SK-N-DZ (cell line): ENCODE measurements around the gene ASS1.
"Not testable (repeated sequence)": the region's sequence is repeated elsewhere in the genome, so short reads cannot be mapped to it uniquely, and the experiment has no call there.

Experiments used
- DNase-seq: peaks from one replicate; pipeline ENCODE4 v3.0.0-alpha.2; 2015; ENCODE audit warnings: low spot score

ASS1 gene

DNA sequence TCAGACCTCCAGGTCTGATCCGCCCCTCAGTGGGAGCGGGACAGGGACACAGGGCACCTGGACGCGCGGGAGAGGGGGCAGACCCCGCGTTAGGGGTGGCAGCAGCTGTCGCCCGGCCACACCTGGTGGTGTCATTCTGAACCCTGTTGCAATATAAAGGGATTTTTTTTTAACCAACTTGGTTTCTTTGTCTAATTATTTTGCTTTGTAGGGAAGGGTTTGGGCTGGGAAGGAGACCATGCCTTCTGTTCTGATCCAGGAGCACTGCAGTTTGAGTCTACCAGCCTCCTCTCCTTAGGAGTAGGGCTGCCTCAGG lies 10.9 kb upstream of the ASS1 start:
- DNase-seq = no peak

DNA sequence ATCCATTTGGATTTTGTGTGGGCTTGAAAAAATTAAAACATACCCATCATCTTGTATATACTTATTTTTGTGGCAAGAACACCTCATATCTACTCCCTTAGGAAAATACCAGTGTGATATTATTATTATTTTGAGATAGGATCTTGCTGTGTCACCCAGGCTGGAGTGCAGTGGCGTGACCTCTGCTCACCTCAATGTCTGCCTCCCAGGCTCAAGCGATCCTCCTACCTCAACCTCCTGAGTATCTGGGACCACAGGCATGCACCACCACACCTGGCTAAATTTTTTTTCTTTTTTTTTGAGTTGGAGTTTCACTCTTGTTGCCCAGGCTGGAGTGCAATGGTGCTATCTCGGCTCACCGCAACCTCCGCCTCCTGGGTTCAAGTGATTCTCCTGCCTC lies 10.1 kb upstream of the ASS1 start:
- not testable (repeated sequence) for DNase-seq

DNA sequence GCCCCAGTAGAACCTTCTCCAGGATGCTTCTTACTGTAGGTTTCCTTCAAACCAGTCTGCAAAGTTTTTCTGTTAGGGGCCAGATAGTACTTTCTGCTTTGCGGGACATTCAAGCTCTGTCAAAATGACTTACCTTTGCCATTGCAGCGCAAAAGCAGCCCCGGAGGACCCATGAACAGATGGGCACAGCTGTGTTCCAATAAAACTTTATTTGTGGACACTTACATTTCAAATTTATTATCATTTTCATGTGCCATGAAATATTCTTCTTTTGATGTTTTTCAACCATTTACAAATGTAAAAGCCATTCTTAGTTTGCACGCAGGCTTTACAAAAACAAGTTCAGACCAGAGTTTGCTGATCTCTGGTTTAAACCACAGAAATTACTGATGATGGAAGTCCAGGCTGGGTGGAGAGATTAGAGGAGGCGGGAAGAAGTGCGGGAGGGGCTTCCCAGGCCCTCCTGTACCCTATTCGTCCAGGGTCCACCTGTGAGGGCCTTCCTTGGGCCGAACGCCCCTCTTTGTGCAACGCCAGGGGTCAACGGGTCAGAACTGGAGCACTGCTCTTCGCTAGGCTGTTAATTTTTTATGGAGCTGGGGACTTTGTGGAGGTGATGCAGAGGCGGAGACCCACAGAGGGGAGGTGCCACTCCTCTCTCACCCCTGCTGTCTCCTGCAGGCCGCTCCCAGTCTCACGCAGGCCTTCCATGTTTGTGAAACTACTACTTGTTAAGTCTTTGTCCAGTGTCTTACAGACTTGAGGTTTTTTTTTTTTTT lies 7.6 kb upstream of the ASS1 start:
- no peak for DNase-seq

DNA sequence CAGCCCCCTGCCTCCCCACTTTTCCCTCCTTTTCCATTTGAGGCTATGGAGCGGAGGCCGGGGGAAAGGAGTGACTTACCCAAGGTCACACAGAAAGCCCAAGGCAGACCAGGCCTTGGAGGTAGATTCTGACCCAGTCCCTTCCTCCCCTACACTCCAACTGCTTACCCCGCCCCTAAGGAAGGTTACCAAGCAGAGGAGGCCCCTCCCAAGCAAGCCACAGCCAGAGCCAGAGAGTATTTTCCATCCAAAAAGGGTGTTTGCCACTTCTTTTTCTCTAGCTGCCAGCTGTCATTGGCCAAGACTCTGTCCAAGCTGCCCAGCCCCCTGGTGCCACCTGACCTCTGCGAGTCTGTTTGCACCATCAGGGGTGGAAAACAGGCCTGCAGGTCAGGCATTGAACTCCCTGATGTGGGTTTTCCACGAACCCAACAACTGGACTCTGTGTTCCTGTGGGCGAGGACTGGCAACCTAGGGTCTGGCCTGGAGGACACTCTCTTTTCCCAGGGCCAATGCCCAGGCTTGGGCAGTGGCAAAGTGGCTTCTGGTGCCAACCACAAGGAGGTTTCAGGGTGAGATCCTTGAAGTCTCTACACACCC lies 6.3 kb upstream of the ASS1 start:
- DNase-seq = no peak

DNA sequence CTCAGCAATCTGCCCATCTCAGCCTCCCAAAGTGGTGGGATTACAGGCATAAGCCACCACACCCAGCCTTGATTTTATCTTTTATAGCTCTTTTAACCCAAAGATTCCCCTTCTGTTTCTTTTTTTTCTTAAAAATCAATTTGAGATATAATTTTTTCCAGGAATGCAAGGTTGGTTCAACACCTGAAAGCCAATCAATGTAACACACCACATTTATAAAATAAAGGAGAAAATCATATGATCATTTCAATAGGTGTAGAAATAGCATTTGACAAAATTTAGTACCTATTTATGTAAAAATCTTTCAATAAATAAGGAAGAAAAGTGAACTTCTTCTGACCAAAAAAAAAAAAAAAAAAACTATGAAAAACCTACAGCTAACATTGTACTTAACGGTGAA lies 3.7 kb upstream of the ASS1 start:
- DNase-seq = no peak

DNA sequence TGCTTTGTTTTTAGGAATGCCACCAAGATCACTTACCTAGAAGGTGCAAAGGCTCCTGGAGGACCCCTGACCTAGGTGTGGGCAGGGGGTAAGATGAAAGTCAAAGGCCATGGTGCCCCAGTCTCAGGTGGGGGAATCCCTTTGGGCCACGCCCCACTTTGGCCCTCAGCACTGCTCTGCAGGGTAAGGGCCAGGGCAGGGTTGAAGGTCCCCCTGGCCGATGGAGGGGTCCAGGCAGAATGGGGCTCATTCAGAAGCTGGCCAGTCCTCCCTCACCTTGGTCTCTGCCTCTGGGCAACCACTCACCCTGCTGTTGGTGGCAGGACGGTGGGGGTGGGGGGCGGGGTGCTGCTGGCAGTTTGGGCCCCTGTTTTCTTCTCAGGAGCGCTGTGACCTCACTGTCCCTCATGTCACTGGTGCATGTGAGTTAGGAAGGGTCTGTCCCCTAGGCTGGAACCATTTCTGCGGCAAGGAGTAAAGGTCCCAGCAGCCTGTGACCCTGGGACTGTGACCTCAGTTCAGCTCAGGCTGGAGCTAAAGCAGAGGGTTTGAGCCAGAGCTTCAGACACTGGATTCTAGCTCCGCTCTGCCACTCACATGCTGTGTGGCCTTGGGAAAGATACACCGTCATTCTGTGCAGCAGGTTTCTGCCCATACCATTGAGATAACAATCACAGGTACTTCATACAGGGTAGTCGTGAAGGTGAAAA lies 1.9 kb upstream of the ASS1 start:
- DNase-seq = no peak

DNA sequence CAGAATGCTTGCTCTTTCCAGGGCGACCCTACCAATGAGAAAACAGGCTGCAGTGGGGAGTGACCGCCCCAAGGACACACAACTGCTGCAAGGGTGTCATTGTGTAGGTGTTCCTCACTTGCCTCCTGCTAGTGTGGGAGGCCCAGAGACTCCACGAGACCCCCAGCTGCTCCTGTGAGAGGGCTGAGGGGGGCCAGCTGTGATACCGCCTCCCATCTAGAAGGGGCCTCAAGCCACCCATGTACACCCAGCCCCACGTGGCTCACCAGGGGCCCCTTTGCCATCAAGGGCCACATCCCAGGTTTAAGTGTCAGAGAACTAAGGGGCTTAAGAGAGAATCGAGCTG lies 1.3 kb upstream of the ASS1 start:
- DNase-seq = no peak

DNA sequence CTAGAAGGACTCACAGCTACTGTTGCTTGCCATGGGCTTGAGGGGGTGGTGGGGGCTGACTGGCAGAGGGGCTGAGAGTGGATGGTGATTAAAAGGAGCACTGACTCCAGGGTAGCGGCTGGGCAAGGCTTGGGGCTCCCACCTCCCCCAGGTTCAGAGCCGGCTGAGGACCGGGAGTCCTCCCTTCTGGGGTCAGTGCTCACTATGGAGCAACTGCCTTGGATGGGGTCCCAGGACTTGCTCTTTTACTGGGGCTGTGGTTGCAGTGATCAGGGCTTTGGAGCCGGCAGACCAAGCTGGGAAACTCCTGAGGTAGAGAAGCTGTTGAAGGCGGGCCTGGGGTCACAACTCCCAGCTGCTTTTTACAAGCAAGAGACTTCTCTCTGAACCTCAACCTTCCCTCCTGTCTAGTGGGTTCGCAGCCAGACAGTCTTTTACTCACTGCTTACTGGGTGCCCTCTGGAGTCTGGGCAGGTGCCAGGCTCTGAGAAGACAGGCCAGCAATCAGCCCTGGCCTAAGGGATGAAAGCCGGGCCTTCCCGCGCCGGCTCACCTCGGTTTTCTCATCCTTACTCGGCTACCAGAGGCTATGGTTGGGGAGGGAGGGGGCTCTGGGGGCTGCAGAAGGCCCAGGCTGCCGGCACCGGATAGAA lies 795 bp upstream of the ASS1 start:
- no peak for DNase-seq

DNA sequence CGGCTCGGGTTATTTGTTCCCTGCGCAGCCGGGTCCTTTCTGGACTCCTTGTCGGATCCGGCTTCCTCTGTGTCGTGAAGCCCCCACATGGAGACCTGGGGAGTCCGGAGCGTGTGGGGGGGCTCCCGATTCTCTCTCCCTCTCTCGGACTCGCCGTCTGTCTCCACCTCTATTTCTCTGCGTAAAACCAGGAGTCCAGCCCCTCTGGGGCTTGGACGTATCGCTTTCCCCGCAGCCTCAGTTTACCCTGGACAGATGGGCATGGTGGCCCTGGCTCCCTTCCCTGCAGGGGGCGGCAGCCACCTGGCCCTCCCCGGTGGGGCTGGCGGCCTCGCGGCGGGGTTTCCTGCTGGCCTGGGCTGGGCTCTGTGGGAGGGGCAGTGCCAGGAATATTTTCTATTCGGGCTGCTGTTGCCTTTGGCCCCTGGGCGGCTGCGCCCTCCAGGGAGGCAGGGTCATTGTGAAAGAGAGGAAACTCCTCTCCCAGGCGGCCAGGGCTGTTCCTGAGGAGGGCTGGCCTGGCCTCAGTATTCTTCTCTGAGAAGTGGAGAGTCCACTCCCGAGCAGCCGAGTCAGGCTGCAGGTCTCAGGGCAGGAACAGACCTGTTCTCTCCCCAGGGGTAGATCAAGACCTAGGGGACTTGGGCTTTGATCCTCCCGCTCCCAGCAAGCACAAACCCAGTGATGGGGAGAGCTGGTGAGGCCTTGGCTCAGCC lies 665 bp downstream of the ASS1 start:
- no peak for DNase-seq

DNA sequence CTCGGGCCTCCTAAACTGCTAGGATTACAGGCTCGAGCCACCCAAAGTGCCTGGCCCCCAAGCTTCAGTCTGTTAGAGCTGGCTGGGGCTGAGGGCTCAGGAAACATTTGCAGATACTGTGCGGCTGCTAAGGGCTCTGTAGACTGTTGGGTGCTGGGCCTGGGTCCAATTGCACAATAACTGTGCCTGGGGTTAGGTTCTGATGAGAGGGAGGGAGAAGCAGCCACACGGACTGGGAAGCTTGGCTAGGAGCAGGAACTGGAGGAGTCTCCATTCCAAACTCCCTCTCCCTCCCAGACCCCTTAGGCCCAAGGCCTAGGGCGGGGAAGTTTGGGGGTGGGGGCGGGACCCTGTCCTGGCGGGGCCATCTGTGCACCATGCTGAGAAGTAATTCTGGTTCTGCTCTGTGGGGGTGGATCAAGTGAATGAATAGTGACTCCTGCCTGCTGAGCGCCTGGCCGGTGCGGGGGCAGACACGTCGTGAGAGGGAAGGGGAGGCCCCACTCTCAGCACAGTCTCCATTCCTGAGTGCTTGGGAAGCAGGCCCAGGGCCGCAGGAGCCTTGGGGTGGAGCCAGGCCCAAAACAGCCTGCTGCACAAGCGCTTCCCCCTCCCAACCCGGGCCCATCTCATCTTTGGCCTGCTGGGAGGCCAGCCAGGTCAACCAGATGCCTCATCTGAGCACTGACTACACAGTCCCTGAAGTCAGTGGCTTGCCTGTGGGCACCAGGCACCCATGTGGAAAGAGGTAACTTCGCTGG lies 1.5 kb downstream of the ASS1 start:
- DNase-seq = peak; percentile 56

DNA sequence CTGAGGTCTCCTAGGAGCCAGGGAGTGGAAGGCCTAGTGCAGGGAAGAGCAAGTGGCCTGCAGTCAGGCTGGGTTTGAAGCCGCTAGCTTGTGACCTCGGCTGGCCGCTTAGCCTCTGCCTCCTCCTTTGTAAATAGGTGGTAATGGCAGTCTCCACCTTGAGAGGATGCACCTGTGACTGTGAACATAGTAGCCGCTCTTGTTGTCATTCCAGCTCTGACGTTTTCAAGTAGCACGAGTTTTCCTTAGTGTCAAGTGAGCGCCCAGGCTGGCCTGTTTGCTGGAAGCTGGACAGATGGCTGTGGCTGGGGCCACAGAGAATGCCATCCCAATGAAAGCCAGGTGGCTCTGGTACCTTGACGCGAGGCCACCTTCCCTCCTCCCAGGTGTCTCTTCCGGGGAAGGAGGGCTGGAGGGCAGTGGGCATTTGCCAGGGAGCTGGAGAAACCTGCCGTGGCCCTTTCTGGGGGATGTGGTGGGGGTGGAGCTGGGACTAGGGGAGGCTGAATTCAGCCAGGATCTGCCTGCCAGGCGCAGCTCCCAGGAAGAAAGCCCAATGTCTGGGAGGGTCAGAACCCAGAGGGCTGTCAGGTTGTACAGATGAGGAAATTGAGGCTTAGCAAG lies 2.5 kb downstream of the ASS1 start:
- no peak for DNase-seq

DNA sequence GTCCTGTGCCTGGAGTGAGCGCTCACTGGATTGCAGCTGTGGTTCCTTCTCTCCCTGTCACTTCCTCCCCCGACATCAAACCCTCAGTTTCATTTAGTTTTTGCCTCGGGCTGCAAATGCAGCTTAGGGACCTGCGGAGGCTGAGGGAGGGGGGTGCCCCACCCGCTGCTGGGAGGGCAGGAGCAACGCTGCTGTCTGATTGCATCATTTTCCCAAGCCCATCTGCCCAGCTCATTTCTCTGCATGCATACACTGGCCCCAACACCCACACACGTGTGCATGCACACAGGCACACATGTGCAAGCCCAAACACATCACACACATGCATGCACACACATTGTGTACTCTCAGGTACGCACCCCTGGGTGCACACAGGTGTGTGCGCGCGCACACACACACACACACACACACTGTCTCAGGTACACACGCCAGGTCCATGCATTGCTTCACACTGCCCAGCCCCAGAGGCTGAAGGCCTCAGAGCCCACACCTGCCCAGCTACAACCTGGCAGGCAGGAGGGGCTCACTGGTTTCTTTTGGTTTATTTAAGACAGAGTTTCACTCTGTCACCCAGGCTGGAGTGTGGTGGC lies 3.4 kb downstream of the ASS1 start:
- no peak for DNase-seq

DNA sequence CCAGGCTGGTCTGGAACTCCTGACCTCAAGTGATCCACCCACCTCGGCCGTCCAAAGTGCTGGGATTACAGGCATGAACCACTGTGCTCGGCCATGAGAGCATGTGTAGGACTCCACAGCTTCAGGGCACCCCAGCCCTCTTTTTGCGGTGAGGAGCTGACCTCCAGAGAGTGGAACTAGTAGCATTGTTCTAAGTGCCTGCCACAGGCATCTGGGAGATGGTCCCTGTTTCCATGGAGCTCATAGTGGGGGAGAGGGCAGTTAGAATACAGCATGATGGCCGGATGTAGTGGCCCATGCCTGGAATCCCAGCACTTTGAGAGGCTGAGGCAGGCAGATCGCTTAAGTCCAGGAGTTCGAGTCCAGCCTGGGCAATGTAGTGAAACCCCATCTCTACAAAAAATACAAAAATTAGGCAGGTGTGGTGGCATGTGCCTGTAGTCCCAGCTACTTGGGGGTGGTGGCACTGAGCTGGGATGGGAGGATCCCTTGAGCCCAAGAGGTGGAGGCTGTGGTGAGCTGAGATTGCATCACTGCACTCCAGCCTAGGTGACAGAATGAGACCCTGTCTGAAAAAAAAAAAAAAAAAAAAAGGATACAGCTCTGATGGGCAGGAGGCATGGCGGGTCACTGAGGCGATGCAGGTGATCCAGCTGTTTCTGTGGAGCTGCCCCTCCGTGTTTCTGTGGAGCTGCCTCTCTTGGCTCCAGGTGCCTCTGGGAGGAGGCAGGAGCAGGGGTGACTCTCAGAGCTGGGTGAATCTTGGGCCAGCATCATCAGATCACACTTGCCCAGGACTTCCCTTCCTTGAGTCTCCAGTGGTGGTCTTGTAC lies 4.2 kb downstream of the ASS1 start:
- DNase-seq = no peak

DNA sequence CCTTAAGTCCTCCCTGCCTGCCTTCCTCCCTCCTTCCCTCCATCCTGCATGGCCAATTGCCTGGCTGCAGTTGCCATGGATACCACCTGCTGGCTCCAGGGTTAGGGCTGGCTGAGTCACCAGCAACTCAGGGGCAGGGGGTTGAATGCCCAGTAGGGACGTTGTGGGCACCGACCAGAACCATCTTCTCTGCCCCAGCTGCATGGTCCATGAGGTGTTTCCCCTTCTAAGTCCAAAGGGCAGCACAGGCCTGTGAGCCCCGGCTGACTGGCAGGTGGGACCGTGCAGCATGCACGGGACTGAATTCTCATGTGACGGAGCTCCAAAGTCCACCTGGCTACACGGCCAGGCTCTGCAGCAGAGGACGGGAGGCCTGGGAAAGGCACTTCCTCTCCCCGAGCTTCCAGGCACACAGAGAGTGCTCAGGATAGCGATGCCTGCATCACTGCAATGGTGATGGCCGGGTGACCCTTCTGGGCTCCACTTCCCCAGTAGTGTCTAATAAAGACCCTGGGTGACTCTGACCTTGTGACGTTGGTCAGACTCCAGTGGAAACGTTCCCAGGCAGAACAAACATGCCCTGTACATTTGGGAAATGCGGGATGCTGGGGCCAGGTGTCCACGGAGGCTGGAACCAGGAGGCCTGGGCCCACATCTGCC lies 5.7 kb downstream of the ASS1 start:
- no peak for DNase-seq

DNA sequence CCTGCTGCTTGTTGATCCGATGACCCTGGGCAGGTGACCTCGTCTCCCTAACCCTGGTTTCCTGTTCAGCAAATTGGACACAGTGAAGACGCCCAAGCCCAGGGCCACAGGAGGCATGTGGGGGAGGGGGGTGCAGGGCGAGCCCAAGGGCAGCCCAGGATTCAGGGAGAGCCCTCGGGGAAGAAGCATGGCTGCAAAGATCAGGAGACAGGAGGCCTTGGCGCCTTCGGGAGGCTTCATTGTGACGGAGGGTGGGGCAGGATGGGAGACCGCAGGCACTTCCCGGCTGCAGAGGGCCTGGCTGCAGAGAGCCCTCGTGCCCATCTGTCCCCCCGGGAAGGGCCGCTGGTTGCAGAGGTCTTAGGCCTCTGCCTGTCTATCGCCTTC lies 6.2 kb downstream of the ASS1 start:
- DNase-seq = no peak

DNA sequence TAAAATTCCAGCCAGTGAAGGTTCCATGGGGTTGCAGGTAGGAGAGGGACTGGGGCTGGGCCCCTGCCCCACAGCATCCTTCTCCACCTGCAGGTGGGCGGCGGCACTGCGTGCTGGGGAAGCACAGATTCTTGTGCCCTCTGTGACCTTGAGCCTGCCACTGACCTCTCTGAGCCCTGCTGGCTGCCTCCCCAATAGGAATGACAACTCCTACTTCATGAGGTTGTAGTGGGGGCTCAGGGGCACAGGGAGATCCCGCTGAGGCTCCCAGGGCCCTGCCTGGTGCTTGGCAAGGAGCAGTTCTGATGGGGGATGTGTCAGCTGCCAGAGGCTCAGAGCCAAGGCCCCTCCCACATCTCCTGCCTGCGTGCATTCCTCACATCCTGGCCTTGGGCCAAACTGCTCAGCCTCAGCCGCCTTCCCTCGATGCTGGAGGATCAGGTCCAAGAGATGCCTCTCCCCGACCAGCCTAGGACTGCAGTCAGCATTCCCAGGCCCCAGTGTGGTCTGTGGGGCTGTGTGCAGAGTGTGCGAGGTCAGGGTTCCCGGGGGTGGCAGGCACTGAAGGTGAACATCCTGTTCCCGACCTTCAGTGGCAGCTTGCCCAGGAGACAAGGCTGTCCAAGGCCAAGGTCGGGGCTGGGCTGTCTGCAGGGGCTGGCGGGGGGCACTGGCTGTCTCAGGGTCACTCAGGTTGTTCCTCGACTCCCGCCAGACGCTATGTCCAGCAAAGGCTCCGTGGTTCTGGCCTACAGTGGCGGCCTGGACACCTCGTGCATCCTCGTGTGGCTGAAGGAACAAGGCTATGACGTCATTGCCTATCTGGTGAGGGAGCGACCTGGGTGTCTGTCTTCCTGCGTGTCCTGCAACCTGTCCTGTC lies 7.0 kb downstream of the ASS1 start:
- peak; percentile 83 for DNase-seq

DNA sequence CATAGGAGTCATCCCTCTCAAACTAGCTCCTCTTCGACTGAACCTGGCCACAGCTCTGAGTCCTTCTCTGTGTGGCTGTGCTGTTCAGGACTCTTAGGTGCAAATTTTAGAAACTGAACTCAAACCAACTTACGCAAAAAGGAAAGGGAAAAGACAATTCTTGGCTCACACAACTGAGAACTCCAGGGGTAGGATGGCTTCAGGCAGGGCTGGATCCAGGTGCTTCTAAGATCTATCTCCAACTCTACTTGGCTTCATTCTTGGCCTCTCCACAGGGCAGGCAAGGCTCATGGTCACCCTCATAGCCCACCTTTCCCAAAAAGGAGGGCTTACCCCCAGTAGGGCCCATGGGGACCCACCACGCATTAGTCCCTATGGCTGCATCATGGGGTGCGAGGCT lies 8.1 kb downstream of the ASS1 start:
- DNase-seq = no peak

DNA sequence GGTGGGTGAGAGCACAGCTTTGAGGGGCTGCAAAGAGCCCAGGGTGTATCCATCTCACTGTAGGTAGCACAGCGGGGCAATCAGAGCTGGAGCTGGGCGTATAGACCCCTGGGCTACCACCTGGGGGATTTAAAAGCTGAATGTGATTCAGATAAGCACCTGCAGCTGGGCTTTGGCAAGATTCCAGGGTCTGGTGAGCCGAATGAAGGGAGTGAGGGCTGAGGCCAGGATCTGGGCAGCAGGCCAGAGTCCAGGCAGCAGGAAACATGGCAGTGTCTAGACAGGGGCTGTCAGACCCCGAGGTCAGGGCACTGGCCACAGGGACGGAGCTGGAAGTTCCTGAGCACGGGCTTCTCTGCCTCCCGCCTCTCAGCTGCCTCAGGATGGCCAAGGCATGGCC lies 8.7 kb downstream of the ASS1 start:
- DNase-seq = no peak
